K562 (cell line): Measurements from ENCODE around the gene BEST4. TPM values are rescaled to one million over a fixed set of nuclear protein-coding genes. Genes with fewer than 3 reads are reported as not detected.

Source experiments
- CHCHD3 ChIP-seq: fragments of 250-450 bp; sonication (Bioruptor Pico); IDR thresholded peaks from 2 replicates; pipeline ENCODE4 v2.1.2; 2022; ENCODE audit warnings: mild to moderate bottlenecking
- KAT2B ChIP-seq: IDR thresholded peaks from one replicate; pipeline ENCODE4 v1.6.1; 2012; ENCODE audit warnings: low read depth, mild to moderate bottlenecking, control low read depth, inconsistent platforms, low read length, moderate library complexity
- MBD2 ChIP-seq: sonication (generic); IDR thresholded peaks from 2 replicates; pipeline ENCODE4 v1.6.1; 2016; ENCODE audit warnings: low read depth, borderline replicate concordance
- MED1 ChIP-seq: sonication (generic); formaldehyde crosslinking; IDR thresholded peaks from 2 replicates; pipeline ENCODE4 v1.8.1; 2023; ENCODE audit warnings: missing genetic modification reagents, borderline replicate concordance
- NFXL1 ChIP-seq: fragments of 450-650 bp; formaldehyde crosslinking; IDR thresholded peaks from 2 replicates; pipeline ENCODE4 v1.4.0; 2021; ENCODE audit warnings: mild to moderate bottlenecking
- TARDBP ChIP-seq: fragments of 450-650 bp; IDR thresholded peaks from 2 replicates; pipeline ENCODE4 v1.6.1; 2016
- ZC3H11A ChIP-seq: IDR thresholded peaks from 2 replicates; pipeline ENCODE4 v1.6.1; 2012; ENCODE audit warnings: low read depth, low read length, improper control_type of control experiment
- ZKSCAN1 ChIP-seq: fragments of 150-350 bp; IDR thresholded peaks from 2 replicates; pipeline ENCODE4 v1.6.1; 2016; ENCODE audit warnings: low read depth, low read length
- ZNF699 ChIP-seq: fragments of 250-450 bp; sonication (Bioruptor Pico); IDR thresholded peaks from 2 replicates; pipeline ENCODE4 v1.8.0; 2021; ENCODE audit warnings: mild to moderate bottlenecking, moderate library complexity; ENCODE audit not compliant: insufficient replicate concordance
- ZNF785 ChIP-seq: fragments of 250-450 bp; sonication (Bioruptor Pico); IDR thresholded peaks from 2 replicates; pipeline ENCODE4 v1.4.0; 2020; ENCODE audit warnings: mild to moderate bottlenecking
- polyA plus RNA-seq, 8 experiments: library from polyadenylated mRNA; depleted of rRNA in 4 of 8; stranded (reverse) in 5 of 8; unstranded in 3 of 8; fragments of >200 nt; fragmentation: Nextera tagmentation in 2 of 8; fragmentation: Illumina TruSeq in 1 of 8; extraction: Ambion mirVana in 2 of 8; extraction: Trizol in 1 of 8; gene quantifications; 2 replicates each; pipeline versions ENCODE4 v1.2.1 to v1.2.3, GENCODE V29; 2011 to 2014; ENCODE audit warnings: inconsistent platforms in 1 of 8, missing spikeins in 1 of 8
- total RNA-seq, 7 experiments: library from RNA; depleted of rRNA in 6 of 7; stranded (reverse); fragments of >200 nt in 6 of 7; fragmentation: Illumina TruSeq in 2 of 7; extraction: Trizol in 2 of 7; gene quantifications; 2 replicates each; pipeline versions ENCODE4 v1.2.1 to v1.2.3, GENCODE V29; 2011 to 2021; ENCODE audit warnings: low replicate concordance in 1 of 7
- TF ChIP-seq, protein P1 (sequence below): fragments of 250-450 bp; sonication (Bioruptor Pico); IDR thresholded peaks from 2 replicates; pipeline ENCODE4 v1.9.0; 2021; ENCODE audit warnings: mild to moderate bottlenecking, inconsistent platforms
- TF ChIP-seq, protein P2 (sequence below), 2 experiments: fragments of 450-650 bp; IDR thresholded peaks; 2 replicates each; pipeline ENCODE4 v1.6.1; 2018; ENCODE audit warnings: mild to moderate bottlenecking in 2 of 2, low read depth in 1 of 2; ENCODE audit not compliant: partially characterized antibody in 2 of 2
- TF ChIP-seq, protein P3 (sequence below): fragments of 450-650 bp; formaldehyde crosslinking; IDR thresholded peaks from 2 replicates; pipeline ENCODE4 v1.4.0; 2020; ENCODE audit warnings: mild to moderate bottlenecking, moderate library complexity
- TF ChIP-seq, protein P4 (sequence below): fragments of 200-800 bp; sonication (Bioruptor generic); IDR thresholded peaks from 2 replicates; pipeline ENCODE4 v1.6.1; 2017; ENCODE audit warnings: missing genetic modification characterization, missing compliant biosample characterization

BEST4 gene
- total and polyA plus RNA-seq, 9 of the 15 experiments (the other 6 are each of a cell fraction or from before 2014, with no cell fraction given): 0.07 to 0.11 TPM; not detected in 7

DNA sequence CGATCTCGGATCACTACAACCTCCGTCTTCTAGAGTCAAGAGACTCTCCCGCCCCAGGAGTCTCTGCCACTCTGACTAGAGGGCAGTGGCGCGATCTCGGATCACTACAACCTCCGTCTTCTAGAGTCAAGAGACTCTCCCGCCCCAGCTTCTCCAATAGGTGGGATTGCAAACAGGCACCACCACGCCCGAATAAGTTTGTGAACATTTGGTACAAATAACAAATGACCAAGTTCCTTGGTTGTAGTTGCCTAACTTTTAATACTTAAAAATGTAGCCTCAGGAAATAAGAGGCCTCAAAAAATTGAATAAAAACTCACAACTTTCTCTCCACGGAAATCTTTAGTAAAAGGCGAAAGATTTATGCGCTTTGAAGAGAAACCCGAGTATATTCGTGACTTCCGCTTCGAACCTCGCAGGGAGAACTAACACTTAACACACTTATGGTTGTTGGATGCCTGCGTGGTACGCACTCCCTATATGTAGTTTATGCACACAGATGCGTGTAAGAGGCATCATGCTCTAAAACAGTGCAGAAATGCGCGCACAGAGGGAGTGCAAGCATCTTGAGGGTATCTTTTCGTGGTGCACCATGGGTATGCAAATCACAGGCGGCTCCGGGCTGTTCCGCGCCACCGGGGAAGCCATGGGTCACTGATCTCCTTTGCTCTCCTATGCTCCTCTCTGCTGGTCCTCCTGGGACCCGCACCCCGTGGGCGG lies 31.8 kb upstream of the BEST4 start (continued):
- TF ChIP-seq TARDBP: peak; percentile 63; the same call in 1 of the 2 replicates
- TF ChIP-seq CHCHD3 (CRISPR knock-in tag): peak; percentile 98
- TF ChIP-seq ZNF785 (CRISPR knock-in tag): no peak
- no peak; the same call in 1 of the 2 replicates for TF ChIP-seq MED1
- TF ChIP-seq KAT2B: no peak
- TF ChIP-seq, protein P1, sequence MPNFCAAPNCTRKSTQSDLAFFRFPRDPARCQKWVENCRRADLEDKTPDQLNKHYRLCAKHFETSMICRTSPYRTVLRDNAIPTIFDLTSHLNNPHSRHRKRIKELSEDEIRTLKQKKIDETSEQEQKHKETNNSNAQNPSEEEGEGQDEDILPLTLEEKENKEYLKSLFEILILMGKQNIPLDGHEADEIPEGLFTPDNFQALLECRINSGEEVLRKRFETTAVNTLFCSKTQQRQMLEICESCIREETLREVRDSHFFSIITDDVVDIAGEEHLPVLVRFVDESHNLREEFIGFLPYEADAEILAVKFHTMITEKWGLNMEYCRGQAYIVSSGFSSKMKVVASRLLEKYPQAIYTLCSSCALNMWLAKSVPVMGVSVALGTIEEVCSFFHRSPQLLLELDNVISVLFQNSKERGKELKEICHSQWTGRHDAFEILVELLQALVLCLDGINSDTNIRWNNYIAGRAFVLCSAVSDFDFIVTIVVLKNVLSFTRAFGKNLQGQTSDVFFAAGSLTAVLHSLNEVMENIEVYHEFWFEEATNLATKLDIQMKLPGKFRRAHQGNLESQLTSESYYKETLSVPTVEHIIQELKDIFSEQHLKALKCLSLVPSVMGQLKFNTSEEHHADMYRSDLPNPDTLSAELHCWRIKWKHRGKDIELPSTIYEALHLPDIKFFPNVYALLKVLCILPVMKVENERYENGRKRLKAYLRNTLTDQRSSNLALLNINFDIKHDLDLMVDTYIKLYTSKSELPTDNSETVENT: peak; percentile 97
- TF ChIP-seq, protein P2, sequence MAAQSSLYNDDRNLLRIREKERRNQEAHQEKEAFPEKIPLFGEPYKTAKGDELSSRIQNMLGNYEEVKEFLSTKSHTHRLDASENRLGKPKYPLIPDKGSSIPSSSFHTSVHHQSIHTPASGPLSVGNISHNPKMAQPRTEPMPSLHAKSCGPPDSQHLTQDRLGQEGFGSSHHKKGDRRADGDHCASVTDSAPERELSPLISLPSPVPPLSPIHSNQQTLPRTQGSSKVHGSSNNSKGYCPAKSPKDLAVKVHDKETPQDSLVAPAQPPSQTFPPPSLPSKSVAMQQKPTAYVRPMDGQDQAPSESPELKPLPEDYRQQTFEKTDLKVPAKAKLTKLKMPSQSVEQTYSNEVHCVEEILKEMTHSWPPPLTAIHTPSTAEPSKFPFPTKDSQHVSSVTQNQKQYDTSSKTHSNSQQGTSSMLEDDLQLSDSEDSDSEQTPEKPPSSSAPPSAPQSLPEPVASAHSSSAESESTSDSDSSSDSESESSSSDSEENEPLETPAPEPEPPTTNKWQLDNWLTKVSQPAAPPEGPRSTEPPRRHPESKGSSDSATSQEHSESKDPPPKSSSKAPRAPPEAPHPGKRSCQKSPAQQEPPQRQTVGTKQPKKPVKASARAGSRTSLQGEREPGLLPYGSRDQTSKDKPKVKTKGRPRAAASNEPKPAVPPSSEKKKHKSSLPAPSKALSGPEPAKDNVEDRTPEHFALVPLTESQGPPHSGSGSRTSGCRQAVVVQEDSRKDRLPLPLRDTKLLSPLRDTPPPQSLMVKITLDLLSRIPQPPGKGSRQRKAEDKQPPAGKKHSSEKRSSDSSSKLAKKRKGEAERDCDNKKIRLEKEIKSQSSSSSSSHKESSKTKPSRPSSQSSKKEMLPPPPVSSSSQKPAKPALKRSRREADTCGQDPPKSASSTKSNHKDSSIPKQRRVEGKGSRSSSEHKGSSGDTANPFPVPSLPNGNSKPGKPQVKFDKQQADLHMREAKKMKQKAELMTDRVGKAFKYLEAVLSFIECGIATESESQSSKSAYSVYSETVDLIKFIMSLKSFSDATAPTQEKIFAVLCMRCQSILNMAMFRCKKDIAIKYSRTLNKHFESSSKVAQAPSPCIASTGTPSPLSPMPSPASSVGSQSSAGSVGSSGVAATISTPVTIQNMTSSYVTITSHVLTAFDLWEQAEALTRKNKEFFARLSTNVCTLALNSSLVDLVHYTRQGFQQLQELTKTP (IDR thresholded peaks at IDR 0.05; ENCODE audit: low read depth in 1 of 2, partially characterized antibody in 2 of 2): peak; percentile 91 to 99
- TF ChIP-seq MBD2: peak; percentile 95
- no peak for TF ChIP-seq ZNF699 (CRISPR knock-in tag)
- TF ChIP-seq, protein P3, sequence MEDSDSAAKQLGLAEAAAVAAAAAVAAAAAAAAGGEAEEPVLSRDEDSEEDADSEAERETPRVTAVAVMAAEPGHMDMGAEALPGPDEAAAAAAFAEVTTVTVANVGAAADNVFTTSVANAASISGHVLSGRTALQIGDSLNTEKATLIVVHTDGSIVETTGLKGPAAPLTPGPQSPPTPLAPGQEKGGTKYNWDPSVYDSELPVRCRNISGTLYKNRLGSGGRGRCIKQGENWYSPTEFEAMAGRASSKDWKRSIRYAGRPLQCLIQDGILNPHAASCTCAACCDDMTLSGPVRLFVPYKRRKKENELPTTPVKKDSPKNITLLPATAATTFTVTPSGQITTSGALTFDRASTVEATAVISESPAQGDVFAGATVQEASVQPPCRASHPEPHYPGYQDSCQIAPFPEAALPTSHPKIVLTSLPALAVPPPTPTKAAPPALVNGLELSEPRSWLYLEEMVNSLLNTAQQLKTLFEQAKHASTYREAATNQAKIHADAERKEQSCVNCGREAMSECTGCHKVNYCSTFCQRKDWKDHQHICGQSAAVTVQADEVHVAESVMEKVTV (CRISPR knock-in tag): peak; percentile 66
- peak; percentile 36; the same call in 1 of the 2 replicates for TF ChIP-seq ZC3H11A
- TF ChIP-seq, protein P4, sequence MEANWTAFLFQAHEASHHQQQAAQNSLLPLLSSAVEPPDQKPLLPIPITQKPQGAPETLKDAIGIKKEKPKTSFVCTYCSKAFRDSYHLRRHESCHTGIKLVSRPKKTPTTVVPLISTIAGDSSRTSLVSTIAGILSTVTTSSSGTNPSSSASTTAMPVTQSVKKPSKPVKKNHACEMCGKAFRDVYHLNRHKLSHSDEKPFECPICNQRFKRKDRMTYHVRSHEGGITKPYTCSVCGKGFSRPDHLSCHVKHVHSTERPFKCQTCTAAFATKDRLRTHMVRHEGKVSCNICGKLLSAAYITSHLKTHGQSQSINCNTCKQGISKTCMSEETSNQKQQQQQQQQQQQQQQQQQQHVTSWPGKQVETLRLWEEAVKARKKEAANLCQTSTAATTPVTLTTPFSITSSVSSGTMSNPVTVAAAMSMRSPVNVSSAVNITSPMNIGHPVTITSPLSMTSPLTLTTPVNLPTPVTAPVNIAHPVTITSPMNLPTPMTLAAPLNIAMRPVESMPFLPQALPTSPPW (CRISPR knock-in tag): peak; percentile 67
- peak; percentile 90 for TF ChIP-seq ZKSCAN1
- 0 out of 2 replicates have a peak, but pooled peaks have one; percentile 62 for TF ChIP-seq NFXL1 (CRISPR knock-in tag)
